ENCODE results near the gene PSME1.

Gene PSME1

DNA sequence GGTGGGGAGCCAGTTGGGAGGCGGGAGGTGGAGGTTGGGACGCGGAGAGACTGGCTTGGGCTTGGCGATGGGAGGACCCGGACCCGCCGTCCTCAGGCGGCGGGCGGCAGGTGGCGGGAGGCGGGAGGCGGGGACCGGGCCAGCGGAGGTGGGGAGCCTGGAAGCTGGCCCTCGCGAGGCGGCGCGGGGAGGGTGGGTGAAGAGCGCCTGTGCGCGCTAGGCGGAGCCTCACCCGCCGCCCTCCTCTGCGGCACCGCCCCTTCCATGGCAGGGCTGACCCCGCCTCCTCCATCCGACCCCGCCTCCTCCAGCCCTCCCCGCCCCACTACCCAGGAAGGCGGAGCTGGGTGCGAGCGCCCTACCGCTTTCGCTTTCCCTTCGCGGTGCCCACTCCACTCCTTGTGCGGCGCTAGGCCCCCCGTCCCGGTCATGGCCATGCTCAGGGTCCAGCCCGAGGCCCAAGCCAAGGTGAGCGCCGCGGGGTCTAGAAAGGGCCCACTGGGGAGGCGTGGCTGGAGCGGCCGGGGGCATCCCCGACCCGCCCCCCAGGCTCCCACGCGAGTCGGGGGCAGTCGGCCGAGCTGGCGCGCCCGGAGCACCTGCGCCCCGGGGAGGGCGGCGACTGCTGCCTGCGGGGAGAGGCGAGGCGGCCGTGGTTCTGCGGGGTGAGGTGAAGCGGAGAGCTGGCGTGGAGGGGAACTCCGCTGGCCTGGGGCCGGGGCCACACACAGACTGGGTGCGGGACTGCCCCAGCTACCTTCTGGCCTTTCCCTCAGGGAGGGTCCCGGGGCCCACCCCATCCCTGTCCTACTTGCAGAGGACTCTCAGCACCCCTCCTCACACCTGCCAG lies at the start of gene PSME1:
PSME1 (plus strand) TSS at position 361 of the 850 bp plus-strand sequence; CDS start at position 430, 69 bp downstream.
- DNase-seq, result peak; percentile 51

DNA sequence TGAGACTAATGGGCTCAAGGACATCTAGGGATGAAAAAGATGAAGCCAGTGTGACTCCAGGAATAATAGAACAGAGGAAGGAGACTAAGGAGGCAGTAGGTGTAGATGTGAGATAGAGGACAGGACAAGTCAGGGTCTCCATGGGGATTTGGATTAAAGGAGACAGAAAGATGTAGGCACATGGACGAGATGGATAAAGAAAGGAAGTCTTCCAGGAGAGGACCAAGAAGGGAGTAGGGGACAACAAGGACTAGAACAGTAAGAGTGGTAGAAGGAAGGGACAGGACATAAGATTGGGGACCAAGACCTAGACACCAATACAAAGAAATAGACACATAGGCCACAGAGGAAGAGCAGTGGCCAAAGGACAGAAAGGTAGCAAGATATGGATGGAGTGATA lies 49.0 kb upstream of the PSME1 start:
- DNase-seq, result no peak

GRCh38 chr14:24088095-24088494 lies 47.9 kb upstream of the PSME1 start:
- DNase-seq, result no peak

DNA sequence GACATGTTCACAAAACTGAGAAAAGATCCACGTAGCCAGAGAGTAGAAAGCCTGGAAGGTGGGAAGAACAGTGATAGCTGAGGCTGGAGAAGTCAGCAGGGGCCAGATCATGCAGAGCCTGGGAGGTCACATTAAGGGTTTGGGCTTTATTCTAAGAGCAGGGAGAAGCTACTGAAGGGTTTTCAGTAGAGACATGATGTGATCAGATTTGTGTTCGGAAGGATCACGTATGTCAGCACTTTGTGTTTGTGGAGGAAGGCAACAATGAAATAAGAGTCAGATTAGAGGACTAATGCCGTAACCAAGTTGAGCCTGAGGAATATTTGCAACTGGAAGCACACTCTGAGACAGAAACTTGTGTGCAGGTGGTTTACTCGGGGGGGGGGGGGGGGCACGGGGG lies 46.1 kb upstream of the PSME1 start:
- DNase-seq, result no peak

GRCh38 chr14:24092110-24092504 lies 43.9 kb upstream of the PSME1 start:
- no peak for DNase-seq

GRCh38 chr14:24092505-24093206 lies 43.3 kb upstream of the PSME1 start:
- no peak for DNase-seq

DNA sequence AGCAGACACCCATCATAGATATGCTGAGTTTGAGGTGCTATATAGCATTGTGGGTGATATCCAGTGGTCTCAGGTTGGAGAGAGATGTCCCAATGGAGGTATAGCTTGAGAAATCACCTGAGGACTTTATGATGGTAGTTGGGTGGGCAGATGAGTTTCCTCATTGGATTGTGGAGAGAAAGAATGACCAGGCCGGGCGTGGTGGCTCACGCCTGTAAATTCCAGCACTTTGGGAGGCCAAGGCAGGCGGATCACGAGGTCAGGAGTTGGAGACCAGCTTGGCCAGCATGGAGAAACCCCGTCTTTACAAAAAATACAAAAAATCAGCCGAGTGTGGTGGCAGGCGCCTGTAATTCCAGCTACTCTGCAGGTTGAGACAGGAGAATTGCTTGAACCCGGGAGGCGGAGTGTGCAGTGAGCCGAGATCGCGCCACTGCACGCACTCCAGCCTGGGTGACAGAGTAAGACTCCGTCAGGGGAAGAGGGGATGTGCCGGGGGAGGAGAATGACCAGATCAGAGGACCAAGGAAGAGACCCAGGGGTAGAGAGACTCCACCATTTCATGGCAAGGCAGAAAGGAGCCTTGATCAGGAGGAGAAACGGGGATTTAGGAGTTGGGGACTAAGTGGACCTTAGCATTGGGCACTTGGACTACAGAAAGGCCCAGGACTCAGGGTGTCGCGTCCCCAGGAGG lies 42.6 kb upstream of the PSME1 start:
- DNase-seq, result no peak

DNA sequence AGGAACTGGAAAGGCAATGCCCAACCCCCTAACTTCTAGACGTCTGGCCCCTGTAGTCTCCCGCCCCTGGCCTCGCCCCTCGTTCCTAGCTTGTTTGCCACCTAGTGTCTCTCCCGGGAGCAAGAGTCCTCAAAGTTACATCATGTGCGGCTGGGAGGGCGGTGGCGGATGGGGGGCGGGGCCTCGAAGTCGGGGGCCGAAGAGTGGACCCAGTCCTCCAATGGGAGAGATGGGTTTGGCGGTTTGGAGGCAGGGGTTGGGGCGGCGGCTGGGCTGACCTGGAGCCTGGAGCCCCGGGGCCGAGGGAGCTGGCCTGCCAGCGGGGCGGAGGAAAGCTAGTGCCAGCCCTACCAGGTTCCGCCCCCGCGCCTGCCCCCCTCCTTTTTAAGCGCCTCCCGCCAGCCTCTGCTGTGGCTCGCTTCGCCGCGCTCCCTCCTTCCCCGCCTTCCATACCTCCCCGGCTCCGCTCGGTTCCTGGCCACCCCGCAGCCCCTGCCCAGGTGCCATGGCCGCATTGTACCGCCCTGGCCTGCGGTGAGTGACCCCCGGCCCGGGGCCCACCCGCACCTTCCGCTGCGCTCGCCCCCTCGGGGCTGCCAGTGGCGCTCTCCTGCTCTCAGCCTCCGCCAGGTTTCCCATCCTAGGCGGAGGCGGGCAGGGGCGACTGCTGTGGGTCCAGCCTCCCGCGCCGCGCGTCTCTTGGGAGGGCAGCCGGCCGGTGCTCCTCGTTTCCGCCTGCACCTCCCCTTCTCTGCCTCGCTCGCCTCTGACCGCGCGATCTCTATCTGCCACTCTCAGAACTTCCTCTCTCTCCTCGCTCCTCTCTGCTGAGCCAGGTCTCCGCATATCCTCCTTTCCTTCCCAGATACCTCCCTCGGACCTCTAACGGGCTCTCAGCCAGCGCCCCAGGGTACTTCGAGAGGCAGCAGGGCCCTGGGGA lies 41.8 kb upstream of the PSME1 start, which contains the start of gene PCK2:
PCK2 (plus strand) TSS at position 411 of the 940 bp plus-strand sequence; CDS start at position 506, 95 bp downstream.
- no peak for DNase-seq

DNA sequence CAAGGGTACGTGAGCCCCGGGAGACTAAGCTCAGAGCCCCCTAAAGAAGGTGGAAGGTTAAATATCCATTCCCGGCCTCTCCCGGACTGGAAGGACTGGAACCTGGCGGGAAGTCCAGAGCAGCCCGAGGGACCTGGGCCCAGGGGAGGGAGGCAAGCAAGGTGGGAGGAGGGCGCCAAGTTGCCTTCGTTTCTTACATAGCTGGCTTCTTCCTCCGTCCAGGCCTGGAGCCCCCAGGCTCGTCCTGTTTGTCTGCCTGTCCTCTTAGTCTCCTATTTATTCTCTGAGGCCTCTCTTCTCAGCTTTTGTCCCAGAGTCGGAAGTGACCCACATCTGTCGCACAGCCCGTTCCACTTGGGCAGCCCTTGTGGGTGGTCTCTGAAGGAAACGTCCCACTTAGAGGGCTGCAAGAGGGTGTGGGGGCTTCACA lies 41.1 kb upstream of the PSME1 start:
- DNase-seq, result no peak

DNA sequence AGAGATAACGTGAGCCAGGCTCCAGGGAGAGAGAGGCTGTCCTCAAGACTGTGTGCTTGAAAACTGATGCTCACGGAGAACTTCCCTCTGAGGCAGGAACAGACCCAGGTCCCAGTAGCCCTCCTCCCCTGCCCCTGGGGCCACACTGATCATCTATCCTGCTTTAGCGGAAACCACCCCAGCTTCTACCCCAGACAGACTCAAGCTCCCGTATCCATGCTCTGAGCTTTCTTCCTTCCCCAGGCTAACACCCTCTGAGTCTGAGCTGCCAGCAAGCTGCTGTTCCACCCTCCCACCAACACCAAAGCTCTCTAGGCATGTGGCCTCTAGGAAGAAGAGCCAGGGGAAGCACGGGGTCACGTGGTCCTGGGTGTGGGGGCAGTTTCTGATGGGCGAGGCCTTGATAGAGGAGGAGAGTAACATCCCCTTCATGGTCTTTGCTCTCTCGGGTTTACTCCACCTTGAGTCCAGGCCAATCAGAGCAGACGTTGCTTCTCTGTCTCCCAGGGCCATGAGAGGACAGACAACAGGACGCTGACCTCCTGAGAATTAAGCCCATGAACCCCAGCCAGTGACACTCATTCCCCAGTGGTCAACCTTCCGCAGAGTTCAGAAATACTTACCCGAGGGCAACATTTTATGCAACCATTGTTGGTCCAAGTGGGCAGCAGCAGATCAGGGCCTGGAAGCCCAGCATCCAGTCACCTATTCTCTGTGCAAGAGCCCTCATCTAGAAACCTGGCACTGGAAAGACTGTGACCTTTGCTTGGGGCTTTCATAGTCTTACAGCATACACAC lies 40.5 kb upstream of the PSME1 start:
- DNase-seq, result no peak

GRCh38 chr14:24096545-24097181 lies 39.3 kb upstream of the PSME1 start:
- DNase-seq, result no peak

- DNase-seq, result no peak
Measured at GRCh38 chr14:24098229-24098926, 37.6 kb upstream of the PSME1 start.

GRCh38 chr14:24098927-24099813 lies 36.8 kb upstream of the PSME1 start:
- no peak for DNase-seq

GRCh38 chr14:24100197-24100981 lies 35.6 kb upstream of the PSME1 start:
- DNase-seq, result no peak

DNA sequence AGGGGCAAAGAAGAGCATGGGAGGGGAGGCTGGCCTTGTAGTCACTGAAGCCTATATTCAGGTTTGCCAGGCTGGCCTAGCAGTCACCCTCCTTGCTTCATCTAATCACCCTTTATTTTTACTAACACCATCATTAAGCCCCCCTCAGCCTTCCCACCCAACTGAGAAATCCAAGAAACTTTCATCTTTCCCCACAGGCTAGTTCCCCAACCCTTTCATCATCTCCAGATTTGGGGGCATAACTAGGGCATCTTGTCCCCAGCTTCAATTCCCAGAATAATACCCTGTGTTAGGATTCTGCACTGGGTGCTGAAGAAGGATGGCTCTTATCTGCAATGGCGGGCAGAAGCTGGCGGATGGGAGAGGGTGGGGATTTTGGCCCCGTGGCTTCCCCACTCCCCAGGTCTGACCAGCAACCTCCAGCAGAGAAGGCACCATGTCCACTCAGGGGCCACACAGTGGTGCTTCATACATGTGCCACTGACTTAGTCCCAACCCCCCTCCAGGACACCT lies 35.0 kb upstream of the PSME1 start:
- DNase-seq, result no peak

- DNase-seq, result no peak
Measured at GRCh38 chr14:24102357-24103048, 33.5 kb upstream of the PSME1 start.

DNA sequence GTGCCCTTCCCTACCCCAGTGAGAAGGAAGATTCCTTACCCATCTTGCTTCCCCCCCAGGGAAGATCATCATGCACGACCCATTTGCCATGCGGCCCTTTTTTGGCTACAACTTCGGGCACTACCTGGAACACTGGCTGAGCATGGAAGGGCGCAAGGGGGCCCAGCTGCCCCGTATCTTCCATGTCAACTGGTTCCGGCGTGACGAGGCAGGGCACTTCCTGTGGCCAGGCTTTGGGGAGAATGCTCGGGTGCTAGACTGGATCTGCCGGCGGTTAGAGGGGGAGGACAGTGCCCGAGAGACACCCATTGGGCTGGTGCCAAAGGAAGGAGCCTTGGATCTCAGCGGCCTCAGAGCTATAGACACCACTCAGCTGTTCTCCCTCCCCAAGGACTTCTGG lies 32.5 kb upstream of the PSME1 start:
- no peak for DNase-seq
